Activated CD8-positive, alpha-beta T cell treated with anti-CD3 and anti-CD28 coated beads for 36 hours (primary cell): Measurements from ENCODE around the gene KRTAP6-1. TPM values are rescaled to one million over a fixed set of nuclear protein-coding genes. Genes with fewer than 3 reads are reported as not detected.

ENCODE experiments used
- ATAC-seq: fragments of 200-7000 bp; cut with Tn5 transposase; one replicate; pipeline ENCODE4 v1.10.0; 2021; ENCODE audit warnings: mild to moderate bottlenecking, moderate library complexity
- CTCF ChIA-PET: fragments of 350-600 bp; sonication (Branson Sonifier 250); formaldehyde crosslinking; loops from one replicate; lab custom pipeline; 2021; ENCODE audit warnings: antibody characterized with exemption; lab: Charles Lee
- POLR2A ChIA-PET: fragments of 350-600 bp; sonication (Branson Sonifier 250); formaldehyde crosslinking; loops from one replicate; lab custom pipeline; 2021; ENCODE audit warnings: antibody characterized with exemption; lab: Charles Lee
- DNase-seq: peaks from one replicate; pipeline ENCODE4 v3.0.0-alpha.2; 2020
- H3K27ac Mint-ChIP-seq: one replicate; pipeline ENCODE4 v1.8.0; 2021; ENCODE audit warnings: mild to moderate bottlenecking, mixed read lengths
- H3K27me3 Mint-ChIP-seq: one replicate; pipeline ENCODE4 v1.8.0; 2021; ENCODE audit warnings: mixed read lengths
- H3K36me3 Mint-ChIP-seq: one replicate; pipeline ENCODE4 v1.8.0; 2021; ENCODE audit warnings: low read depth, mixed read lengths
- H3K4me1 Mint-ChIP-seq: one replicate; pipeline ENCODE4 v1.8.0; 2021; ENCODE audit warnings: low read depth, mixed read lengths
- H3K4me3 Mint-ChIP-seq: one replicate; pipeline ENCODE4 v1.8.0; 2021; ENCODE audit warnings: mild to moderate bottlenecking, moderate library complexity, mixed read lengths
- H3K9me3 Mint-ChIP-seq: one replicate; pipeline ENCODE4 v1.8.0; 2021; ENCODE audit warnings: mixed read lengths
- intact Hi-C: fragments of 100-400 bp; cut with micrococcal nuclease; formaldehyde crosslinking; loops from one replicate; pipeline ENCODE4 v1.10.0; 2022
- total RNA-seq, 2 experiments: library from RNA; stranded (reverse); gene quantifications; one replicate each; pipeline ENCODE4 v1.2.3, GENCODE V29; 2021
- TF ChIP-seq, protein P1 (sequence below): fragments of 200-600 bp; IDR thresholded peaks from one replicate; pipeline ENCODE4 v1.8.0; 2022; ENCODE audit warnings: antibody characterized with exemption, mild to moderate bottlenecking

Gene KRTAP6-1
- total RNA-seq, 2 experiments from 2014 or later = not detected

- ATAC-seq = no peak
- H3K36me3 Mint-ChIP-seq = no peaks in the 10 kb centered on the region
- no peak overlapping the region for H3K27ac Mint-ChIP-seq
- POLR2A ChIA-PET = no interaction called here
- H3K27me3 Mint-ChIP-seq = no peaks in the 10 kb centered on the region
- no peaks in the 10 kb centered on the region for H3K4me1 Mint-ChIP-seq
- no peaks in the 10 kb centered on the region for H3K9me3 Mint-ChIP-seq
- intact Hi-C loops = no loop called here
- no peak overlapping the region for H3K4me3 Mint-ChIP-seq
- TF ChIP-seq, protein P1, sequence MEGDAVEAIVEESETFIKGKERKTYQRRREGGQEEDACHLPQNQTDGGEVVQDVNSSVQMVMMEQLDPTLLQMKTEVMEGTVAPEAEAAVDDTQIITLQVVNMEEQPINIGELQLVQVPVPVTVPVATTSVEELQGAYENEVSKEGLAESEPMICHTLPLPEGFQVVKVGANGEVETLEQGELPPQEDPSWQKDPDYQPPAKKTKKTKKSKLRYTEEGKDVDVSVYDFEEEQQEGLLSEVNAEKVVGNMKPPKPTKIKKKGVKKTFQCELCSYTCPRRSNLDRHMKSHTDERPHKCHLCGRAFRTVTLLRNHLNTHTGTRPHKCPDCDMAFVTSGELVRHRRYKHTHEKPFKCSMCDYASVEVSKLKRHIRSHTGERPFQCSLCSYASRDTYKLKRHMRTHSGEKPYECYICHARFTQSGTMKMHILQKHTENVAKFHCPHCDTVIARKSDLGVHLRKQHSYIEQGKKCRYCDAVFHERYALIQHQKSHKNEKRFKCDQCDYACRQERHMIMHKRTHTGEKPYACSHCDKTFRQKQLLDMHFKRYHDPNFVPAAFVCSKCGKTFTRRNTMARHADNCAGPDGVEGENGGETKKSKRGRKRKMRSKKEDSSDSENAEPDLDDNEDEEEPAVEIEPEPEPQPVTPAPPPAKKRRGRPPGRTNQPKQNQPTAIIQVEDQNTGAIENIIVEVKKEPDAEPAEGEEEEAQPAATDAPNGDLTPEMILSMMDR = no peak
- CTCF ChIA-PET = no interaction called here
- DNase-seq = no peak
These were observed 30.9 kb downstream of the KRTAP6-1 start for GRCh38 chr21:30582870-30583269.

DNA sequence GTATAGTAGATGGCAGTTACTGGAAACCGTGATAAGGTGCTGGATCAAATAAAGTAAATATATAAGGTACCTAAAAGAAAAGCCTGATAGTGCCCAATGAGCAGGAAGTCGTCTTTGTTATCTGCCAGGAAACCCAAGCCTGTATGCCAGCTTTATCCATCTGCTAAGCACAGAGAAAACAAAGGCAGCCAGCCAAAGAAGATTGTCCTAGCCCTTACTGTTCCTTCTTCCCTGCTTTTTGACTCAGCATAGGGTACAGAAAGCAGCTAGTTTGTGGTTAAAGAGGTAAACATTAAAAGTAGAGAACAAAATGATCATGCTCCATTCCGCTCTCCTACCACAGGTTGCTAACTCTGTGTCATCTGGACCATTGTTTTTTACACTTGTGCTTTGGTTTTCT is 33.6 kb downstream of the KRTAP6-1 start:
- intact Hi-C loops = no loop called here
- CTCF ChIA-PET = no interaction called here

GRCh38 chr21:30579346-30579745 is 34.4 kb downstream of the KRTAP6-1 start:
- CTCF ChIA-PET = interaction anchor here (0.6 kb wide), 1 partner anchor 75 kb away, joined by 3 read pairs; no protein-coding TSS in a partner anchor
- Mint-ChIP-seq H3K36me3 (no peaks in the 10 kb centered on the region), H3K27me3 (no peaks in the 10 kb centered on the region), H3K4me3 (no peak overlapping the region), H3K9me3 (no peaks in the 10 kb centered on the region), H3K27ac (no peak overlapping the region), H3K4me1 (no peaks in the 10 kb centered on the region)
- intact Hi-C loops = no loop called here
- POLR2A ChIA-PET = no interaction called here
- no peak for DNase-seq
- ATAC-seq = no peak
- TF ChIP-seq, protein P1 = no peak

More for the DNA sequence above, 33.6 kb downstream of the KRTAP6-1 start:
- no peaks in the 10 kb centered on the region for H3K27me3 Mint-ChIP-seq
- no peaks in the 10 kb centered on the region for H3K9me3 Mint-ChIP-seq
- POLR2A ChIA-PET = no interaction called here
- TF ChIP-seq, protein P1 = no peak
- ATAC-seq = no peak
- H3K4me3 Mint-ChIP-seq = no peak overlapping the region
- no peak overlapping the region for H3K27ac Mint-ChIP-seq
- no peaks in the 10 kb centered on the region for H3K36me3 Mint-ChIP-seq
- DNase-seq = no peak
- H3K4me1 Mint-ChIP-seq = no peaks in the 10 kb centered on the region

DNA sequence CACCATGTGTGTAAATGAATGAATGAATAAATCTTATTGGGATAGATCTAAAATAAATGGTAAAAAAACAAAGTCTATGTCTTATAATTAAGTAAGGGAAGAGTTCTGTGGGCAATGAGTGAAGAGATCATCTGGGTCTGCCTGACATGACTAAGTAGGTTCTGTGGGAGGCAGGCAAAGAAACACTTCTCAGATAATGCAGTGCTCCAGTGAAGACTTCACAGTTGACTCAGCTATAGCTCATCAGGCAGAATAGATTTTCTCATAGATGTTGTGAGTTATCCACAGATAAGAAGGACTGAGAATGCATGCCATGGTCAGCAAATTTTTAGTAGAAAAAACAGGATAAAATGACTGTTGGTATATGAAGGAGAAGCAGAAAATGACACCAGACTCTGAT is 36.0 kb downstream of the KRTAP6-1 start:
- intact Hi-C loops = no loop called here
- no peak overlapping the region for H3K4me3 Mint-ChIP-seq
- ATAC-seq = no peak
- H3K36me3 Mint-ChIP-seq = no peaks in the 10 kb centered on the region
- H3K9me3 Mint-ChIP-seq = no peaks in the 10 kb centered on the region
- H3K27ac Mint-ChIP-seq = no peak overlapping the region
- TF ChIP-seq, protein P1 = no peak
- no peak for DNase-seq
- ChIA-PET CTCF (no interaction called here), POLR2A (no interaction called here)
- no peaks in the 10 kb centered on the region for H3K27me3 Mint-ChIP-seq
- no peaks in the 10 kb centered on the region for H3K4me1 Mint-ChIP-seq

- intact Hi-C loops = no loop called here
- CTCF ChIA-PET = no interaction called here
- no peak for ATAC-seq
- Mint-ChIP-seq H3K9me3 (no peaks in the 10 kb centered on the region), H3K27ac (no peak overlapping the region), H3K4me1 (no peaks in the 10 kb centered on the region), H3K36me3 (no peaks in the 10 kb centered on the region), H3K27me3 (no peaks in the 10 kb centered on the region), H3K4me3 (no peak overlapping the region)
- TF ChIP-seq, protein P1 = no peak
- POLR2A ChIA-PET = no interaction called here
- DNase-seq = no peak
These were observed 46.1 kb downstream of the KRTAP6-1 start for GRCh38 chr21:30567617-30568016.
